NOMO-1 treated with DMSO at 0.1 percent for 48 hours (cell line): ENCODE results near the gene RNF157.
"Not testable (repeated sequence)": the region's sequence is repeated elsewhere in the genome, so short reads cannot be mapped to it uniquely, and the experiment has no call there.

Source experiments
- DNase-seq: peaks from one replicate; lab custom pipeline; 2025; ENCODE audit not compliant: unreplicated experiment; lab: John Stamatoyannopoulos, UW

RNF157 gene

GRCh38 chr17:76236603-76237002, 3.7 kb downstream of the RNF157 start:
- no peak for DNase-seq

GRCh38 chr17:76235883-76236282, 4.4 kb downstream of the RNF157 start:
- DNase-seq = no peak

- peak; percentile 13 for DNase-seq
Observed at GRCh38 chr17:76234354-76234679, 6.0 kb downstream of the RNF157 start.

- no peak for DNase-seq
Observed at GRCh38 chr17:76233588-76234353, 6.5 kb downstream of the RNF157 start.

- no peak for DNase-seq
Observed at GRCh38 chr17:76232342-76232741, 8.0 kb downstream of the RNF157 start.

GRCh38 chr17:76226749-76227148, 13.5 kb downstream of the RNF157 start:
- DNase-seq = not testable (repeated sequence)

- DNase-seq = not testable (repeated sequence)
Observed at GRCh38 chr17:76225373-76226086, 14.8 kb downstream of the RNF157 start.

- no peak for DNase-seq
Observed at GRCh38 chr17:76223802-76224201, 16.5 kb downstream of the RNF157 start.

GRCh38 chr17:76219670-76220383, 20.5 kb downstream of the RNF157 start:
- DNase-seq = no peak

GRCh38 chr17:76217081-76217480, 23.2 kb downstream of the RNF157 start:
- no peak for DNase-seq

- no peak for DNase-seq
Observed at GRCh38 chr17:76213491-76213890, 26.8 kb downstream of the RNF157 start.

- no peak for DNase-seq
Observed at GRCh38 chr17:76208120-76208519, 32.2 kb downstream of the RNF157 start.

GRCh38 chr17:76207275-76208059, 32.8 kb downstream of the RNF157 start:
- DNase-seq = no peak

- not testable (repeated sequence) for DNase-seq
Observed at GRCh38 chr17:76205542-76206144, 34.6 kb downstream of the RNF157 start.

GRCh38 chr17:76204277-76204676, 36.0 kb downstream of the RNF157 start:
- no peak for DNase-seq

- DNase-seq = no peak
Observed at GRCh38 chr17:76200354-76200753, 39.9 kb downstream of the RNF157 start.

GRCh38 chr17:76199469-76199868, 40.8 kb downstream of the RNF157 start:
- DNase-seq = no peak

GRCh38 chr17:76198702-76199101, 41.6 kb downstream of the RNF157 start:
- no peak for DNase-seq

- DNase-seq = no peak
Observed at GRCh38 chr17:76197911-76198310, 42.4 kb downstream of the RNF157 start.

- no peak for DNase-seq
Observed at GRCh38 chr17:76196675-76197074, 43.6 kb downstream of the RNF157 start.
